GM12801 (cell line): Measurements from ENCODE around the gene IL4R.

Experiments
- CTCF ChIP-seq: IDR thresholded peaks from one replicate; pipeline ENCODE4 v1.5.1; 2011; ENCODE audit warnings: control low read depth; ENCODE audit not compliant: insufficient read length; ENCODE audit errors: extremely low read depth

The IL4R gene

GRCh38 chr16:27341549-27341948 is 27.8 kb downstream of the IL4R start:
- no peak for TF ChIP-seq CTCF

GRCh38 chr16:27341971-27342370 is 28.2 kb downstream of the IL4R start:
- TF ChIP-seq CTCF: no peak

- no peak for TF ChIP-seq CTCF
These were observed 30.9 kb downstream of the IL4R start for GRCh38 chr16:27344721-27345120.

GRCh38 chr16:27345201-27345600 is 31.4 kb downstream of the IL4R start:
- no peak for TF ChIP-seq CTCF

GRCh38 chr16:27346819-27347218 is 33.0 kb downstream of the IL4R start:
- no peak for TF ChIP-seq CTCF

- no peak for TF ChIP-seq CTCF
These were observed 34.3 kb downstream of the IL4R start for GRCh38 chr16:27347930-27348685.

- no peak for TF ChIP-seq CTCF
These were observed 35.5 kb downstream of the IL4R start for GRCh38 chr16:27349276-27349675.
